Lung (tissue), 16 donors: ENCODE results near the gene INO80E. TPM values are rescaled to one million over a fixed set of nuclear protein-coding genes. Genes with fewer than 3 reads are reported as not detected.

ENCODE experiments used
- ATAC-seq: fragments of 200-7000 bp; cut with Tn5 transposase; one replicate; pipeline ENCODE4 v1.9.1; 2020; ENCODE audit warnings: moderate number of reproducible peaks; ENCODE audit not compliant: insufficient read depth, low FRiP score
- DNase-seq, 3 donors: peaks; one replicate each; pipeline ENCODE4 v3.0.0-alpha.2; 2013 to 2017
- H3K27ac ChIP-seq, 2 donors: one replicate each; pipeline ENCODE4 v1.5.1; 2013; ENCODE audit warnings: mild to moderate bottlenecking in 2 of 2, moderate library complexity in 2 of 2, control low read depth in 1 of 2, inconsistent platforms in 1 of 2, low read depth in 1 of 2, low read length in 1 of 2
- H3K27me3 ChIP-seq, 3 donors: one replicate each; pipeline ENCODE4 v1.5.1; 2013; ENCODE audit warnings: low read length in 2 of 3; ENCODE audit not compliant: control insufficient read depth in 3 of 3, insufficient read depth in 3 of 3
- H3K36me3 ChIP-seq, 4 donors: one replicate each; pipeline ENCODE4 v1.5.1; 2013; ENCODE audit warnings: low read length in 4 of 4, mild to moderate bottlenecking in 1 of 4, moderate library complexity in 1 of 4; ENCODE audit not compliant: control insufficient read depth in 4 of 4, insufficient read depth in 4 of 4
- H3K4me1 ChIP-seq, 5 donors: one replicate each; pipeline ENCODE4 v1.5.1; 2013; ENCODE audit warnings: low read length in 5 of 5, mild to moderate bottlenecking in 2 of 5, moderate library complexity in 1 of 5; ENCODE audit not compliant: control insufficient read depth in 5 of 5, insufficient read depth in 5 of 5
- H3K4me3 ChIP-seq: one replicate; pipeline ENCODE4 v1.5.1; 2013; ENCODE audit warnings: mild to moderate bottlenecking, control low read depth, moderate library complexity
- H3K9ac ChIP-seq, 2 donors: one replicate each; pipeline ENCODE4 v1.5.1; 2013; ENCODE audit warnings: low read length in 2 of 2, control low read depth in 1 of 2; ENCODE audit not compliant: insufficient read depth in 1 of 2
- H3K9me3 ChIP-seq, 4 donors: one replicate each; pipeline ENCODE4 v1.5.1; 2013; ENCODE audit warnings: low read length in 3 of 4, mild to moderate bottlenecking in 1 of 4, moderate library complexity in 1 of 4; ENCODE audit not compliant: control insufficient read depth in 4 of 4, insufficient read depth in 3 of 4
- WGBS, 2 donors: extraction: QIAGEN DNeasy Blood & Tissue Kit; methylation state at CpG; one replicate each; pipeline ENCODE4 v1.1.7; 2013; 5-methylcytosine and 5-hydroxymethylcytosine counted together
- long read RNA-seq, 5 donors: transcript quantifications; one replicate each; lab custom pipeline, GENCODE V29; 2026
- polyA plus RNA-seq, 2 donors: library from polyadenylated mRNA; stranded (reverse); fragments of 200-250 nt; gene quantifications; one replicate each; pipeline ENCODE4 v1.2.1, GENCODE V29; 2013
- total RNA-seq, 2 donors: library from RNA; depleted of rRNA in 1 of 2; stranded (reverse); fragments of >200 nt in 1 of 2; gene quantifications; one replicate each; pipeline ENCODE4 v1.2.1, GENCODE V29; 2014 to 2021
- TF ChIP-seq, protein P1 (sequence below): IDR thresholded peaks from 2 replicates; pipeline ENCODE4 v1.5.1; 2012; ENCODE audit warnings: mild to moderate bottlenecking; ENCODE audit errors: control extremely low read depth, extremely low read depth
- donor health status: control.
- donor health status: control.
- donor health status: Bipolar disorder and iron deficiency.
- donor health status: healthy.
- donor health status: DM: yes; HTN: yes; CAD: no.

INO80E gene
- 10 to 100 TPM; 37.5 to 68.5 TPM for total RNA-seq
- 100 to 1,000 TPM in 1 of 2 donors, 10 to 100 TPM in 1; 51.8 to 105 TPM for polyA plus RNA-seq
- long read RNA-seq, donor 1, transcript INO80E-214 (6 exons, 515 nt), result minor isoform, 5 of 30 reads
- long read RNA-seq, donor 1, transcript INO80E-207 (7 exons, 2,103 nt), result major isoform, 8 of 30 reads
- long read RNA-seq, donor 1, partial matches to known transcripts, result 14 of 30 reads
- long read RNA-seq, donor 1, other reads (novel, unspliced or antisense), result 0 of 30 reads
- long read RNA-seq, donor 2, transcript INO80E-207 (7 exons, 2,103 nt), result major isoform, 7 of 13 reads
- long read RNA-seq, donor 2, partial matches to known transcripts, result 0 of 13 reads
- long read RNA-seq, donor 2, other reads (novel, unspliced or antisense), result 0 of 13 reads
- long read RNA-seq, donor 3, partial matches to known transcripts, result 0 of 9 reads
- long read RNA-seq, donor 3, other reads (novel, unspliced or antisense), result 0 of 9 reads
- long read RNA-seq, donor 4, partial matches to known transcripts, result 0 of 7 reads
- long read RNA-seq, donor 4, other reads (novel, unspliced or antisense), result 0 of 7 reads
- long read RNA-seq, donor 5, transcript INO80E-207 (7 exons, 2,103 nt), result major isoform, 13 of 19 reads
- long read RNA-seq, donor 5, partial matches to known transcripts, result 0 of 19 reads
- long read RNA-seq, donor 5, other reads (novel, unspliced or antisense), result 0 of 19 reads

- peaks cover 0 to 21% (median 8%) of the 10 kb centered on the region in 5 donors for H3K4me1 ChIP-seq
- TF ChIP-seq, protein P1, sequence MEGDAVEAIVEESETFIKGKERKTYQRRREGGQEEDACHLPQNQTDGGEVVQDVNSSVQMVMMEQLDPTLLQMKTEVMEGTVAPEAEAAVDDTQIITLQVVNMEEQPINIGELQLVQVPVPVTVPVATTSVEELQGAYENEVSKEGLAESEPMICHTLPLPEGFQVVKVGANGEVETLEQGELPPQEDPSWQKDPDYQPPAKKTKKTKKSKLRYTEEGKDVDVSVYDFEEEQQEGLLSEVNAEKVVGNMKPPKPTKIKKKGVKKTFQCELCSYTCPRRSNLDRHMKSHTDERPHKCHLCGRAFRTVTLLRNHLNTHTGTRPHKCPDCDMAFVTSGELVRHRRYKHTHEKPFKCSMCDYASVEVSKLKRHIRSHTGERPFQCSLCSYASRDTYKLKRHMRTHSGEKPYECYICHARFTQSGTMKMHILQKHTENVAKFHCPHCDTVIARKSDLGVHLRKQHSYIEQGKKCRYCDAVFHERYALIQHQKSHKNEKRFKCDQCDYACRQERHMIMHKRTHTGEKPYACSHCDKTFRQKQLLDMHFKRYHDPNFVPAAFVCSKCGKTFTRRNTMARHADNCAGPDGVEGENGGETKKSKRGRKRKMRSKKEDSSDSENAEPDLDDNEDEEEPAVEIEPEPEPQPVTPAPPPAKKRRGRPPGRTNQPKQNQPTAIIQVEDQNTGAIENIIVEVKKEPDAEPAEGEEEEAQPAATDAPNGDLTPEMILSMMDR, result no peak
- DNase-seq (peak; percentile 98 to 99 (median 98)), ATAC-seq (peak; percentile 98)
- H3K36me3 ChIP-seq, result peaks cover 0 to 37% (median 14%) of the 10 kb centered on the region in 4 donors
- peak within 1 kb of the TSS; percentile 93 to 97 for H3K9ac ChIP-seq
- peak within 1 kb of the TSS; percentile 91 for H3K4me3 ChIP-seq
- no peaks in the 10 kb centered on the region for H3K9me3 ChIP-seq
- H3K27me3 ChIP-seq, result no peaks in the 10 kb centered on the region
- 0% methylated on average over 64 to 65 of the region's 65 CpGs for WGBS, 2 donors
- peak within 1 kb of the TSS; percentile 91 to 95 for H3K27ac ChIP-seq
Observed at GRCh38 chr16:29995911-29996765, at the start of gene INO80E. TSS of gene INO80E (plus strand) at chr16:29996241. CDS start at chr16:29996311, 70 bp downstream.

GRCh38 chr16:29947897-29948296, 48.1 kb upstream of the INO80E start:
- H3K4me3 ChIP-seq, result no peak overlapping the region
- H3K9ac ChIP-seq, result no peak overlapping the region
- 84 to 88% methylated on average over 2 of the region's 2 CpGs for WGBS, 2 donors
- H3K4me1 ChIP-seq, result peaks cover 0 to under 1% (median 0%) of the 10 kb centered on the region in 5 donors
- H3K9me3 ChIP-seq, result no peaks in the 10 kb centered on the region
- ATAC-seq (no peak), DNase-seq (no peak)
- H3K36me3 ChIP-seq, result no peaks in the 10 kb centered on the region
- H3K27ac ChIP-seq, result no peak overlapping the region
- H3K27me3 ChIP-seq, result no peaks in the 10 kb centered on the region
- TF ChIP-seq, protein P1, result no peak

DNA sequence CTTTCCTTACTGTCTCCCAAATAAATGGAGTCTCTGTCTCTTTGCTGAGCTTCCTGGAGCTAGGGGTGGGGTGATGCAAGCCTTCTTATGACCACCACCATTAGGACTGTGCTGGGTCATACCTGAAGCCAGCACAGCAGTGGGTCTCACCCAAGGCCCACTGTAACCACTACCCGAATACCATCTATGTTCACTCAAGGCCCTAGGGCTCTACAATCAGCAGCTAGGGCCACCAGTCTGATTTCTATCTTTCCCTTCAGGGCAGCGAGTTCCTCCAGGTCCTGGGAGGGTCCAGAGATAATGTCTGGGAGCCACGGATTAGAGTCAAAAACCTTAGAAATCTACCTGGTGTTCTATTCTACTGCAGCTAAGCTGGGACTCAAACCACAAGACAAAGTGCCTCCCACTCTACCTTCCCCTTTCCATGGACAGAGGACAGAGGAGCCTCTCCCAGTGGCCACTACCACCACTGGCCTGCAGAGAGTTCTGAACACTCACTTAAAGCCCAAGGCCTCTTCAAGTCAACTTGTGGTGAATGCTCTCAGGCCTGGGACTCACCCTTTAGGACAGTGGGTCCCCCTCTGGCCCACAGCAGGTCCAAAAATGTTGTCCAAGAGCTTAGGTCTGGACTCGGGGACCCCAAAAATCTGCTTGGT, 45.1 kb upstream of the INO80E start:
- Histone ChIP-seq H3K27ac (no peak overlapping the region), H3K9ac (no peak overlapping the region), H3K36me3 (no peaks in the 10 kb centered on the region), H3K4me3 (no peak overlapping the region), H3K4me1 (no peaks in the 10 kb centered on the region), H3K9me3 (no peaks in the 10 kb centered on the region), H3K27me3 (no peaks in the 10 kb centered on the region)
- 92 to 98% methylated on average over 4 of the region's 4 CpGs for WGBS, 2 donors
- ATAC-seq (no peak), DNase-seq (no peak)
- TF ChIP-seq, protein P1, result no peak
